HepG2 (cell line): Measurements from ENCODE around the gene TGM3. TPM values are rescaled to one million over a fixed set of nuclear protein-coding genes. Genes with fewer than 3 reads are reported as not detected.

ENCODE experiments used
- HOXA7 ChIP-seq: sonication (generic); formaldehyde crosslinking; IDR thresholded peaks from 2 replicates; pipeline ENCODE4 v1.8.1; 2022; ENCODE audit warnings: mild to moderate bottlenecking, missing genetic modification reagents, moderate library complexity
- PCBP1 ChIP-seq: fragments of 200-400 bp; formaldehyde crosslinking; IDR thresholded peaks from 2 replicates; pipeline ENCODE4 v1.6.1; 2017; ENCODE audit warnings: mild to moderate bottlenecking, low read depth, low read length, borderline replicate concordance
- ZNF18 ChIP-seq: sonication (generic); formaldehyde crosslinking; IDR thresholded peaks from 2 replicates; pipeline ENCODE4 v1.8.0; 2022; ENCODE audit warnings: mild to moderate bottlenecking, missing genetic modification reagents; ENCODE audit not compliant: insufficient replicate concordance
- polyA plus RNA-seq, 8 experiments: library from polyadenylated mRNA; depleted of rRNA in 3 of 8; stranded (reverse) in 7 of 8; unstranded in 1 of 8; fragments of >200 nt; fragmentation: Illumina TruSeq in 4 of 8; extraction: Trizol in 4 of 8; gene quantifications; 2 replicates each; pipeline versions ENCODE4 v1.2.1 to v1.2.3, GENCODE V29; 2011 to 2016; ENCODE audit warnings: low read depth in 4 of 8, missing spikeins in 1 of 8, mixed read lengths in 1 of 8; ENCODE audit not compliant: insufficient read depth in 1 of 8
- total RNA-seq, 5 experiments: library from RNA; depleted of rRNA; stranded (reverse); fragments of >200 nt; fragmentation: Illumina TruSeq; extraction: Trizol; gene quantifications; 2 replicates each; pipeline ENCODE4 v1.2.3, GENCODE V29; 2016; ENCODE audit warnings: low read depth in 1 of 5

TGM3 gene
- total and polyA plus RNA-seq, 2 of the 13 experiments (the other 11 are each of a cell fraction or from before 2014, with no cell fraction given) = not detected

GRCh38 chr20:2387580-2387979, 91.8 kb downstream of the TGM3 start (continued):
- TF ChIP-seq PCBP1 (no peak), ZNF18 (no peak), HOXA7 (CRISPR knock-in tag) (no peak)

Other genes with a start within 250 kb of the TGM3 start
- gene STK35, start 194.2 kb upstream of the TGM3 start, total RNA-seq (2016; rRNA removed; fragmentation: Illumina TruSeq; extraction: Trizol) = 29.8 and 34.9 TPM in 2 replicates
- 26.5 and 27.4 TPM in 2 replicates for gene STK35, start 194.2 kb upstream of the TGM3 start, polyA plus RNA-seq (2011; rRNA removed)
- gene TGM6, start 84.9 kb downstream of the TGM3 start, total RNA-seq (2016; rRNA removed; fragmentation: Illumina TruSeq; extraction: Trizol) = not detected in 2 replicates
- not detected in 2 replicates for gene TGM6, start 84.9 kb downstream of the TGM3 start, polyA plus RNA-seq (2011; rRNA removed)
- gene SNRPB, start 174.8 kb downstream of the TGM3 start, total RNA-seq (2016; rRNA removed; fragmentation: Illumina TruSeq; extraction: Trizol) = 778 and 844 TPM in 2 replicates
- gene SNRPB, start 174.8 kb downstream of the TGM3 start, polyA plus RNA-seq (2011; rRNA removed) = 473 and 489 TPM in 2 replicates
- 22.1 and 28.8 TPM in 2 replicates for gene ZNF343, start 212.9 kb downstream of the TGM3 start, total RNA-seq (2016; rRNA removed; fragmentation: Illumina TruSeq; extraction: Trizol)
- gene ZNF343, start 212.9 kb downstream of the TGM3 start, polyA plus RNA-seq (2011; rRNA removed) = 16.4 and 17.0 TPM in 2 replicates
- gene TMC2, start 240.6 kb downstream of the TGM3 start, total RNA-seq (2016; rRNA removed; fragmentation: Illumina TruSeq; extraction: Trizol) = not detected in 2 replicates
- 0.03 TPM in 1 of 2 replicates, not detected in the other for gene TMC2, start 240.6 kb downstream of the TGM3 start, polyA plus RNA-seq (2011; rRNA removed)